ENCODE results near the gene AKR1C1.
"Not testable (repeated sequence)": the region's sequence is repeated elsewhere in the genome, so short reads cannot be mapped to it uniquely, and the experiment has no call there.

The AKR1C1 gene

DNA sequence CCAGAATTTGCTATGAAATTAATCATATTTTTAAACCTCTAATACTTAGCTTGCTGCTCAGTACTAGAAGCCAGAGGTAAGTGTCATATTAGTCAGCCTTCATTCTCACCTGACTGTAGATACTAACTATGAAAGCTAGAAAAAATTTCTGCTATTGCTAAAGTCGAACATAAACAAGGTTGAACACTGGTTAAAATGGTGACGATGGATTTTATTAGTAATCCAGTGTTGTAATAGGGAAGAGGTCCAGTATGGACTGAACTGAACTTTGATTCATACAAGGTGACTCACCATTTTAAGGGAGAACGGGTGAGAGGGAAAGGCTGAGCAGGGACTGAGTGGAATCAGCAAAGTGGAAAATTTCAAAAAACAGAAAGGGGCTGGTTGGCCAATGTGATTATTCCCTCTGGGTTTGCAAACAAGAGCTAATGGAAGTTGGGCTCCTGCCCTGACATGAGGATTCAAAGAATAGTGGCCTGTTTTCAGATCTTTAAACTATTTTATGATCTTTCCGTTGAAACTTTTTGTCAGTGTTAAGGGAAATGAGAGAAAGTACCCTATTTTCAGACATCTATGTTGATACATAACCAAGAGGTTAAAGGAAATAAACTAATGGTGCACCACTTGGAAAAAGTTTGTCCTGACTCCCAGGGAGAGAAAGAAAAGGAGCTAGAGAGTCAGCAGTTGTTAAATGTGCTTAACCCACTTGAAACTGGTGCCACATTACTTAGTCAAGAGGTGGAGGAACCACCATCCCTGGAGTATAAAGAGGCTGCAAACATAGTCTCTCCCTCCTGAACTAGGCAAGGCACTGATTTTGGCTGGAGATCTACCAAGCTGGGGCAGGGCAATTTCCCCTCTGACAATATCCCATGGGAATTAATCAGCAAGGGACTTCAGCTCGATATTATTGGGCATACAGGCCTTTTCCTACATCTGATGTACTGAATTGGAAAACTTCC, 15.3 kb upstream of the AKR1C1 start:
- H3K9me2 ChIP-seq (ENCODE audit: low read depth, low read length) = no peaks in the 10 kb centered on the region
- H3K9ac ChIP-seq (ENCODE audit: low read length) = no peak overlapping the region
- no peaks in the 10 kb centered on the region for H3K36me3 ChIP-seq (ENCODE audit: insufficient read depth, low read length)
- H3K4me2 ChIP-seq (ENCODE audit: low read length) = no peak overlapping the region
- H3K4me1 ChIP-seq (ENCODE audit: insufficient read depth, low read length, severe bottlenecking) = no peaks in the 10 kb centered on the region
- H4K20me1 ChIP-seq (ENCODE audit: insufficient read depth, low read length) = no peaks in the 10 kb centered on the region
- H3K4me3 ChIP-seq (ENCODE audit: low read depth, low read length, poor library complexity, severe bottlenecking) = no peak overlapping the region
- no peaks in the 10 kb centered on the region for H3K27me3 ChIP-seq (ENCODE audit: insufficient read depth, low read length)
- H3K9me3 ChIP-seq (ENCODE audit: low read length) = no peaks in the 10 kb centered on the region
- H3F3A ChIP-seq (ENCODE audit: insufficient read depth, low read length) = no peaks in the 10 kb centered on the region
- TF ChIP-seq, protein P1, sequence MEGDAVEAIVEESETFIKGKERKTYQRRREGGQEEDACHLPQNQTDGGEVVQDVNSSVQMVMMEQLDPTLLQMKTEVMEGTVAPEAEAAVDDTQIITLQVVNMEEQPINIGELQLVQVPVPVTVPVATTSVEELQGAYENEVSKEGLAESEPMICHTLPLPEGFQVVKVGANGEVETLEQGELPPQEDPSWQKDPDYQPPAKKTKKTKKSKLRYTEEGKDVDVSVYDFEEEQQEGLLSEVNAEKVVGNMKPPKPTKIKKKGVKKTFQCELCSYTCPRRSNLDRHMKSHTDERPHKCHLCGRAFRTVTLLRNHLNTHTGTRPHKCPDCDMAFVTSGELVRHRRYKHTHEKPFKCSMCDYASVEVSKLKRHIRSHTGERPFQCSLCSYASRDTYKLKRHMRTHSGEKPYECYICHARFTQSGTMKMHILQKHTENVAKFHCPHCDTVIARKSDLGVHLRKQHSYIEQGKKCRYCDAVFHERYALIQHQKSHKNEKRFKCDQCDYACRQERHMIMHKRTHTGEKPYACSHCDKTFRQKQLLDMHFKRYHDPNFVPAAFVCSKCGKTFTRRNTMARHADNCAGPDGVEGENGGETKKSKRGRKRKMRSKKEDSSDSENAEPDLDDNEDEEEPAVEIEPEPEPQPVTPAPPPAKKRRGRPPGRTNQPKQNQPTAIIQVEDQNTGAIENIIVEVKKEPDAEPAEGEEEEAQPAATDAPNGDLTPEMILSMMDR (IDR thresholded peaks at IDR 0.05; ENCODE audit: low read length) = no peak
- TF ChIP-seq EZH2 (IDR thresholded peaks at IDR 0.05; ENCODE audit: borderline replicate concordance, low read length) = no peak
- H2AFZ ChIP-seq (ENCODE audit: low read length) = no peak overlapping the region
- no peak overlapping the region for H3K27ac ChIP-seq (ENCODE audit: low read depth, low read length, poor library complexity, severe bottlenecking)
- no peaks in the 10 kb centered on the region for H3K79me2 ChIP-seq (ENCODE audit: insufficient read depth, low read length)

DNA sequence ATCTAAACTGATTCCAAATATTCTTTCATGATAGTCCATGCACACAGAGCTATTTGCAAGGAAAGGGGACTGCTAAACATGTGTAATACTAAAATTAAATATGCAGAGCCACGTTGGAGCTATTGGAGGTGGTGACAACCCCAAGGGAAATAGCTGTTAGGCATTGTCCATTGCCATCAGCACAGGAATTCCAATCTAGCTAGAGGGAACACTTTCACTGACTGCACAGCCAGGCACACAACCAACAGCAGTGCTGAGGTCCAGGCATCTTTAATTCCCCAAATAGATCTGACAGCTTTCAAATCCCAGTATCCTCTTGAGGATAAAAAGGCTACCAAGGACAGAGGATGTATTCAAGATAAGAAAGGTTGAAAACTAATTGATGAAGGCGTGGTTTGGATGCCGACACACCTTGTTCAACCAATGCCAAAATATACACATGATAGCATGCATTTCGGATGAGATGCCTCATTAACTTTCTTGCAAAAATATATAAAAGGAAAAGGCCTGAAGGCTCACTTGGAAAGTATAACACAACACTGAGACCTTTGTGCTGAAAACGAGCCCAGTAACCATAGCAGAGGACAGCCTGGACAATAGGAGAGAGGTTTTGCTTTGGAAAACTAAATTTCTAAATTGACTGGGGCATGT, 11.6 kb upstream of the AKR1C1 start:
- not testable (repeated sequence) for H3K4me3 ChIP-seq (ENCODE audit: low read depth, low read length, poor library complexity, severe bottlenecking); H3K27ac ChIP-seq (ENCODE audit: low read depth, low read length, poor library complexity, severe bottlenecking); H3F3A ChIP-seq (ENCODE audit: insufficient read depth, low read length); H3K9me3 ChIP-seq (ENCODE audit: low read length); H2AFZ ChIP-seq (ENCODE audit: low read length); H4K20me1 ChIP-seq (ENCODE audit: insufficient read depth, low read length); H3K9ac ChIP-seq (ENCODE audit: low read length); H3K4me2 ChIP-seq (ENCODE audit: low read length); H3K4me1 ChIP-seq (ENCODE audit: insufficient read depth, low read length, severe bottlenecking); H3K27me3 ChIP-seq (ENCODE audit: insufficient read depth, low read length); H3K9me2 ChIP-seq (ENCODE audit: low read depth, low read length); H3K36me3 ChIP-seq (ENCODE audit: insufficient read depth, low read length); H3K79me2 ChIP-seq (ENCODE audit: insufficient read depth, low read length)

DNA sequence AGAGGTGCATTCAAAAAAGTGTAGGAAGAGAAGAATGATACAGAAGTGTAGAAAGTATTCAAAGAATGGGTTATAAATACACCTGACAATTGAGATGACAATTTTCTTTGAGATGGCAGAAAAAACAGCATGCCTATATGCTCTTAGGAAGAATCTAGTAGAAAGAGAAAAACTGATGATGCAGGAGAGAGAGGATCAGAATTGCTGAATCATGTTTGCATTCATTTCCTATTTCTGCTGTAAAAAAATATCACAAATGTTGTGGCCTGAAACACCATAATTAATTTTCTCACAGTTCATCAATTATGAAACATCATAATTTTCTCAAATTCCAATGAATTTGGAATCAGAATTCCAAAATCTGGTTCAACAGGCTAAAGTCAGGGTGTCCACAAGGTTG, 9.8 kb upstream of the AKR1C1 start:
- TF ChIP-seq, protein P1 (IDR thresholded peaks at IDR 0.05; ENCODE audit: low read length) = no peak
- TF ChIP-seq EZH2 (IDR thresholded peaks at IDR 0.05; ENCODE audit: borderline replicate concordance, low read length) = no peak
- Histone ChIP-seq H3F3A (ENCODE audit: insufficient read depth, low read length) (no peaks in the 10 kb centered on the region), H4K20me1 (ENCODE audit: insufficient read depth, low read length) (no peaks in the 10 kb centered on the region), H3K79me2 (ENCODE audit: insufficient read depth, low read length) (no peaks in the 10 kb centered on the region), H3K27me3 (ENCODE audit: insufficient read depth, low read length) (no peaks in the 10 kb centered on the region), H3K27ac (ENCODE audit: low read depth, low read length, poor library complexity, severe bottlenecking) (no peak overlapping the region), H2AFZ (ENCODE audit: low read length) (no peak overlapping the region), H3K9me2 (ENCODE audit: low read depth, low read length) (no peaks in the 10 kb centered on the region), H3K4me2 (ENCODE audit: low read length) (no peak overlapping the region), H3K4me1 (ENCODE audit: insufficient read depth, low read length, severe bottlenecking) (no peaks in the 10 kb centered on the region), H3K4me3 (ENCODE audit: low read depth, low read length, poor library complexity, severe bottlenecking) (no peak overlapping the region), H3K36me3 (ENCODE audit: insufficient read depth, low read length) (no peaks in the 10 kb centered on the region), H3K9ac (ENCODE audit: low read length) (no peak overlapping the region), H3K9me3 (ENCODE audit: low read length) (no peaks in the 10 kb centered on the region)

DNA sequence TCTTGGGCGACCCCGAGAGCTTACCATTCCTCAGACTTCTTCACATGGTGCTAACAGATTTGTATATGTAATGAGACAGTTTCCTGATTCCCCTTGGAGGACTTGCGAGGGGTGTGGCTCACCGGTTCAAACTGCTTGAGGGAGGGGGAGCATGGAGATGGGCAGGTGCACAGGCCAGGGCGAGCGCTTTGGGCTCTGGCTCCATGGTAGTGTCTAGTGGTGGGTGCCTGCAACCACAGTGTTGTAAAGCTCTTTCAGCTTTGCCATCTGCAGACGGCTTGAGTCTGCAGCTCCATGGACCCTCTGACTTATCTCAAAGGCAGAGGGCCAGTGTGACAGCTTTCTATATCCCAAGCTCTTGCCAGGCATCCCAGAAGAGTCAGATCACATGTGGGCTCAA, 7.1 kb upstream of the AKR1C1 start:
- not testable (repeated sequence) for H3K9me3 ChIP-seq (ENCODE audit: low read length); H4K20me1 ChIP-seq (ENCODE audit: insufficient read depth, low read length); H3K27me3 ChIP-seq (ENCODE audit: insufficient read depth, low read length); H3K4me1 ChIP-seq (ENCODE audit: insufficient read depth, low read length, severe bottlenecking); H3K79me2 ChIP-seq (ENCODE audit: insufficient read depth, low read length); H3K4me3 ChIP-seq (ENCODE audit: low read depth, low read length, poor library complexity, severe bottlenecking); H3K27ac ChIP-seq (ENCODE audit: low read depth, low read length, poor library complexity, severe bottlenecking); H3K4me2 ChIP-seq (ENCODE audit: low read length); H3F3A ChIP-seq (ENCODE audit: insufficient read depth, low read length); H3K9ac ChIP-seq (ENCODE audit: low read length); H3K36me3 ChIP-seq (ENCODE audit: insufficient read depth, low read length); H3K9me2 ChIP-seq (ENCODE audit: low read depth, low read length); H2AFZ ChIP-seq (ENCODE audit: low read length)

DNA sequence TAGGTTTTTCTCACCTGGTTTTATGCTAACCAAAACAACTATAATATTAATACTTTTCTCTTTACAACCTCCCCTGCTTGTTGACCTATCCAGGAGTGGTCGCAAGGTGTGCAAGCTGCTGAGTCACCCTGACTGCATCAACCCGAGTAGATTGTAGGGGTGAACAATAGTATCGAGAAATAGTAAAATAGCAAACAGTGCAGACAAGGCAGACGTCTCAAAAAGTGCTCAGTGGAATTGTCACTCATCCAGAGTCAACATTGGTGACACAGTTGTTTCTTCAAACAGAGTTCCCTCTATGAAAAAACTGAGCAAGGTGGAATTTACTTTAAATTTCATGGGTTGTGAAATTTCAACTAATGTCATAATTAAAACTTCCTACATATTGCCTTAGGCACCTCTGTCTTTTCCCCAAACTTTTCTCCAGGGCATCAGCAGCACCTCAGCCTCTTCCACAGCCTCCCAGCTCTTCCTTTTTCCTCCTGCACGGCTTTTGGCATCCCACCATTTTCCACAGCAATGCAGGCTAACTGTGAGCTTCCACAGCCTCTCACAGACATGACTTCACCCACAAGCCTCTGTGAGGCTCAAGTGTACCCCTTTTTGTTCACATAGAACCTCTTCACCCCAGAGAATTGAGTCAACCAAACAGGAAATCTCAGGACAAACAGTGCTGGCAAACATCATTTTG, 6.1 kb upstream of the AKR1C1 start:
- H3K4me3 ChIP-seq (ENCODE audit: low read depth, low read length, poor library complexity, severe bottlenecking); H4K20me1 ChIP-seq (ENCODE audit: insufficient read depth, low read length); H3K4me2 ChIP-seq (ENCODE audit: low read length); H2AFZ ChIP-seq (ENCODE audit: low read length); H3K36me3 ChIP-seq (ENCODE audit: insufficient read depth, low read length); H3K27ac ChIP-seq (ENCODE audit: low read depth, low read length, poor library complexity, severe bottlenecking); H3K9me3 ChIP-seq (ENCODE audit: low read length); H3K27me3 ChIP-seq (ENCODE audit: insufficient read depth, low read length); H3K9ac ChIP-seq (ENCODE audit: low read length); H3K79me2 ChIP-seq (ENCODE audit: insufficient read depth, low read length); H3K4me1 ChIP-seq (ENCODE audit: insufficient read depth, low read length, severe bottlenecking); H3K9me2 ChIP-seq (ENCODE audit: low read depth, low read length); H3F3A ChIP-seq (ENCODE audit: insufficient read depth, low read length): not testable (repeated sequence)

All from OCI-LY1 (cell line).